Endodermal cell (in vitro differentiated cells): ENCODE measurements around the gene GNG14. TPM values are rescaled to one million over a fixed set of nuclear protein-coding genes. Genes with fewer than 3 reads are reported as not detected.

Experiments
- DNase-seq: peaks from one replicate; pipeline ENCODE4 v3.0.0-alpha.2; 2017
- H3K27ac ChIP-seq: 2 replicates; pipeline ENCODE4 v1.5.1; 2013; ENCODE audit warnings: mild to moderate bottlenecking, low read depth, low read length, moderate library complexity
- H3K27me3 ChIP-seq: 2 replicates; pipeline ENCODE4 v1.6.1; 2013; ENCODE audit warnings: mild to moderate bottlenecking, low read length, moderate library complexity; ENCODE audit not compliant: insufficient read depth, control insufficient read depth, poor library complexity, severe bottlenecking
- H3K36me3 ChIP-seq: 2 replicates; pipeline ENCODE4 v1.7.0; 2013; ENCODE audit warnings: mild to moderate bottlenecking, low read length, moderate library complexity; ENCODE audit not compliant: control insufficient read depth, insufficient read depth
- H3K4me1 ChIP-seq: one replicate; pipeline ENCODE4 v1.7.0; 2013; ENCODE audit warnings: low read length; ENCODE audit not compliant: control insufficient read depth, insufficient read depth
- H3K4me3 ChIP-seq: 2 replicates; pipeline ENCODE4 v1.5.1; 2013; ENCODE audit warnings: mild to moderate bottlenecking, low read length, moderate library complexity
- H3K9ac ChIP-seq: 2 replicates; pipeline ENCODE4 v1.6.1; 2013; ENCODE audit warnings: mild to moderate bottlenecking, low read length, moderate library complexity; ENCODE audit not compliant: poor library complexity, severe bottlenecking; ENCODE audit errors: extremely low read depth
- H3K9me3 ChIP-seq: 2 replicates; pipeline ENCODE4 v1.6.1; 2013; ENCODE audit warnings: mild to moderate bottlenecking, low read length, moderate library complexity; ENCODE audit not compliant: control insufficient read depth
- H3K27ac Mint-ChIP-seq: 2 replicates; pipeline ENCODE4 v1.8.0; 2020; ENCODE audit warnings: mixed read lengths
- H3K27me3 Mint-ChIP-seq: 2 replicates; pipeline ENCODE4 v1.8.0; 2021; ENCODE audit warnings: mild to moderate bottlenecking, mixed read lengths; ENCODE audit not compliant: insufficient read depth
- H3K36me3 Mint-ChIP-seq: 2 replicates; pipeline ENCODE4 v1.8.0; 2020; ENCODE audit warnings: low read depth, mixed read lengths
- H3K4me1 Mint-ChIP-seq: 2 replicates; pipeline ENCODE4 v1.8.0; 2020; ENCODE audit warnings: mixed read lengths
- H3K4me3 Mint-ChIP-seq: 2 replicates; pipeline ENCODE4 v1.8.0; 2020; ENCODE audit warnings: mild to moderate bottlenecking, moderate library complexity, mixed read lengths
- H3K9me3 Mint-ChIP-seq: 2 replicates; pipeline ENCODE4 v1.8.0; 2020; ENCODE audit warnings: mild to moderate bottlenecking, mixed read lengths
- CTCF ChIP-seq: fragments of 200-600 bp; sonication (generic); conservative IDR thresholded peaks from 2 replicates; pipeline ENCODE4 v1.5.0; 2021; ENCODE audit warnings: antibody characterized with exemption, mild to moderate bottlenecking
- WGBS, 2 experiments: methylation state at CpG; one replicate each; pipeline versions ENCODE4 v1.1.5 to v1.1.7; 2013; ENCODE audit warnings: missing lambda C conversion rate in 2 of 2, mixed read lengths in 1 of 2; ENCODE audit not compliant: insufficient coverage in 1 of 2, insufficient read length in 1 of 2; 5-methylcytosine and 5-hydroxymethylcytosine counted together
- total RNA-seq, 2 donors: library from RNA; stranded (reverse); fragmentation: NEBNext Ultra II Directional in 1 of 2; extraction: Animal tissue kit (Norgen Biotek cat#: 25700) in 1 of 2; gene quantifications; 2 replicates in 1 of 2; 3 replicates in 1 of 2; pipeline ENCODE4 v1.2.1, GENCODE V29; 2021

Gene GNG14
- total RNA-seq, 2 donors from 2014 or later = not detected

- Histone ChIP-seq H3K27me3 (no peaks in the 10 kb centered on the region), H3K27ac (no peak overlapping the region), H3K4me3 (no peak overlapping the region), H3K9me3 (no peaks in the 10 kb centered on the region), H3K36me3 (peaks cover 33% of the 10 kb centered on the region), H3K9ac (no peak overlapping the region), H3K4me1 (no peaks in the 10 kb centered on the region)
- no peak overlapping the region for H3K4me3 Mint-ChIP-seq
- peaks cover 8% of the 10 kb centered on the region for H3K4me1 Mint-ChIP-seq
- H3K36me3 Mint-ChIP-seq = peaks cover 32% of the 10 kb centered on the region
- no peak for DNase-seq
- H3K27ac Mint-ChIP-seq = no peak overlapping the region
- TF ChIP-seq CTCF = no peak
- H3K27me3 Mint-ChIP-seq = no peaks in the 10 kb centered on the region
- WGBS, 2 experiments = 96 to 98% methylated on average over 9 of the region's 9 CpGs
- no peaks in the 10 kb centered on the region for H3K9me3 Mint-ChIP-seq
Observed at GRCh38 chr19:12727745-12728433, 40.1 kb downstream of the GNG14 start.

- Mint-ChIP-seq H3K27ac (no peak overlapping the region), H3K27me3 (no peaks in the 10 kb centered on the region), H3K36me3 (peaks cover 32% of the 10 kb centered on the region), H3K4me1 (peaks cover 12% of the 10 kb centered on the region), H3K9me3 (no peaks in the 10 kb centered on the region), H3K4me3 (no peak overlapping the region)
- peaks cover 2% of the 10 kb centered on the region for H3K4me1 ChIP-seq
- no peak overlapping the region for H3K9ac ChIP-seq
- DNase-seq = peak; percentile 30
- peaks cover 33% of the 10 kb centered on the region for H3K36me3 ChIP-seq
- H3K4me3 ChIP-seq = no peak overlapping the region
- H3K9me3 ChIP-seq = no peaks in the 10 kb centered on the region
- H3K27me3 ChIP-seq = no peaks in the 10 kb centered on the region
- H3K27ac ChIP-seq = no peak overlapping the region
- WGBS, 2 experiments = 97 to 100% methylated on average over 2 to 3 of the region's 3 CpGs
- no peak for TF ChIP-seq CTCF
Observed at GRCh38 chr19:12730064-12730463, 42.3 kb downstream of the GNG14 start.

GRCh38 chr19:12731337-12731736 is 43.5 kb downstream of the GNG14 start:
- Histone ChIP-seq H3K27me3 (no peaks in the 10 kb centered on the region), H3K36me3 (peaks cover 33% of the 10 kb centered on the region), H3K4me3 (no peak overlapping the region), H3K9me3 (no peaks in the 10 kb centered on the region), H3K27ac (no peak overlapping the region), H3K4me1 (peaks cover 2% of the 10 kb centered on the region), H3K9ac (no peak overlapping the region)
- WGBS, 2 experiments = 95 to 97% methylated on average over 15 to 24 of the region's 24 CpGs
- no peak for TF ChIP-seq CTCF
- Mint-ChIP-seq H3K36me3 (peaks cover 32% of the 10 kb centered on the region), H3K27ac (no peak overlapping the region), H3K4me3 (no peak overlapping the region), H3K27me3 (no peaks in the 10 kb centered on the region), H3K4me1 (peaks cover 12% of the 10 kb centered on the region), H3K9me3 (no peaks in the 10 kb centered on the region)
- no peak for DNase-seq
